ENCODE data around the gene KIT. TPM values are rescaled to one million over a fixed set of nuclear protein-coding genes. Genes with fewer than 3 reads are reported as not detected.

The KIT gene
- total and polyA plus RNA-seq, 2 experiments from 2014 or later = 2.7 to 4.1 TPM

- H2AFZ ChIP-seq = no peak overlapping the region
- H3K27ac ChIP-seq = no peak overlapping the region
- 90% methylated on average over 1 of the region's 1 CpG for WGBS (ENCODE audit: low lambda C conversion rate, missing lambda C conversion rate)
- H3K4me1 ChIP-seq (ENCODE audit: insufficient read depth) = no peaks in the 10 kb centered on the region
- H3K4me3 ChIP-seq = no peak overlapping the region
- no peak for DNase-seq (ENCODE audit: low spot score)
- no peaks in the 10 kb centered on the region for H3K36me3 ChIP-seq (replicated peaks; ENCODE audit: insufficient read depth, low read depth)
- H3K27me3 ChIP-seq = no peaks in the 10 kb centered on the region
- H3K4me2 ChIP-seq = no peak overlapping the region
- H4K20me1 ChIP-seq (ENCODE audit: insufficient read depth, poor library complexity, severe bottlenecking) = no peaks in the 10 kb centered on the region
- H3K79me2 ChIP-seq = no peaks in the 10 kb centered on the region
- no peak for TF ChIP-seq EZH2phosphoT487 (IDR thresholded peaks at IDR 0.05; ENCODE audit: low read depth, severe bottlenecking, unreplicated experiment)
- TF ChIP-seq EZH2 (IDR thresholded peaks at IDR 0.05; ENCODE audit: borderline replicate concordance) = no peak
- no peak for TF ChIP-seq CTCF (IDR thresholded peaks at IDR 0.05; ENCODE audit: poor library complexity)
- no peaks in the 10 kb centered on the region for H3K9me2 ChIP-seq (replicated peaks; ENCODE audit: insufficient read depth)
- no peaks in the 10 kb centered on the region for H3K9me3 ChIP-seq (ENCODE audit: low read depth)
Observed at GRCh38 chr4:54679813-54680212, 22.1 kb downstream of the KIT start.

- Histone ChIP-seq H4K20me1 (ENCODE audit: insufficient read depth, poor library complexity, severe bottlenecking) (no peaks in the 10 kb centered on the region), H3K4me2 (no peak overlapping the region), H3K27ac (no peak overlapping the region), H3K36me3 (replicated peaks; ENCODE audit: insufficient read depth, low read depth) (no peaks in the 10 kb centered on the region), H3K4me3 (no peak overlapping the region), H3K27me3 (no peaks in the 10 kb centered on the region), H2AFZ (no peak overlapping the region), H3K79me2 (no peaks in the 10 kb centered on the region), H3K4me1 (ENCODE audit: insufficient read depth) (no peaks in the 10 kb centered on the region), H3K9me3 (ENCODE audit: low read depth) (no peaks in the 10 kb centered on the region), H3K9me2 (replicated peaks; ENCODE audit: insufficient read depth) (no peaks in the 10 kb centered on the region)
- WGBS (ENCODE audit: low lambda C conversion rate, missing lambda C conversion rate) = 94% methylated on average over 6 of the region's 8 CpGs
- no peak for DNase-seq (ENCODE audit: low spot score)
- TF ChIP-seq EZH2phosphoT487 (IDR thresholded peaks at IDR 0.05; ENCODE audit: low read depth, severe bottlenecking, unreplicated experiment) (no peak), CTCF (IDR thresholded peaks at IDR 0.05; ENCODE audit: poor library complexity) (peak; percentile 19), EZH2 (IDR thresholded peaks at IDR 0.05; ENCODE audit: borderline replicate concordance) (no peak)
Observed at GRCh38 chr4:54683616-54684346, 26.0 kb downstream of the KIT start.

- Histone ChIP-seq H3K4me2 (no peak overlapping the region), H3K9me3 (ENCODE audit: low read depth) (no peaks in the 10 kb centered on the region), H3K36me3 (replicated peaks; ENCODE audit: insufficient read depth, low read depth) (no peaks in the 10 kb centered on the region), H4K20me1 (ENCODE audit: insufficient read depth, poor library complexity, severe bottlenecking) (no peaks in the 10 kb centered on the region), H2AFZ (no peak overlapping the region), H3K79me2 (no peaks in the 10 kb centered on the region), H3K4me1 (ENCODE audit: insufficient read depth) (no peaks in the 10 kb centered on the region), H3K27ac (no peak overlapping the region), H3K27me3 (no peaks in the 10 kb centered on the region), H3K4me3 (no peak overlapping the region), H3K9me2 (replicated peaks; ENCODE audit: insufficient read depth) (no peaks in the 10 kb centered on the region)
- no peak for DNase-seq (ENCODE audit: low spot score)
- WGBS (ENCODE audit: low lambda C conversion rate, missing lambda C conversion rate) = 85% methylated on average over 1 of the region's 1 CpG
- no peak for TF ChIP-seq EZH2phosphoT487 (IDR thresholded peaks at IDR 0.05; ENCODE audit: low read depth, severe bottlenecking, unreplicated experiment)
- TF ChIP-seq CTCF (IDR thresholded peaks at IDR 0.05; ENCODE audit: poor library complexity) = no peak
- TF ChIP-seq EZH2 (IDR thresholded peaks at IDR 0.05; ENCODE audit: borderline replicate concordance) = no peak
Observed at GRCh38 chr4:54685810-54686209, 28.1 kb downstream of the KIT start.
